ENCODE measurements around the gene RANBP10.

Gene RANBP10

GRCh38 chr16:67770346-67770991 lies 35.9 kb downstream of the RANBP10 start:
- ATAC-seq (ENCODE audit: low read depth): no peak
- no peak overlapping the region for H3K27ac ChIP-seq (ENCODE audit: poor library complexity, severe bottlenecking)
- TF ChIP-seq CTCF (IDR thresholded peaks at IDR 0.05; ENCODE audit: poor library complexity, severe bottlenecking): no peak
- peaks cover 11% of the 10 kb centered on the region; the same call in 1 of the 2 replicates for H3K36me3 ChIP-seq (ENCODE audit: low read depth)
- DNase-seq (ENCODE audit: low spot score): no peak
- H3K4me3 ChIP-seq (ENCODE audit: severe bottlenecking): no peak overlapping the region
- peaks cover 2% of the 10 kb centered on the region for H3K9me3 ChIP-seq (ENCODE audit: severe bottlenecking)
- H3K4me1 ChIP-seq (ENCODE audit: insufficient read depth, poor library complexity, severe bottlenecking): peaks cover 14% of the 10 kb centered on the region
- no peaks in the 10 kb centered on the region for H3K27me3 ChIP-seq (ENCODE audit: insufficient read depth, poor library complexity, severe bottlenecking)

- no peak for TF ChIP-seq CTCF (IDR thresholded peaks at IDR 0.05; ENCODE audit: poor library complexity, severe bottlenecking)
- ATAC-seq (ENCODE audit: low read depth): peak; percentile 61; the same call in 2 of the 3 replicates
- Histone ChIP-seq H3K4me3 (ENCODE audit: severe bottlenecking) (no peak overlapping the region), H3K27ac (ENCODE audit: poor library complexity, severe bottlenecking) (no peak overlapping the region), H3K4me1 (ENCODE audit: insufficient read depth, poor library complexity, severe bottlenecking) (peaks cover 14% of the 10 kb centered on the region), H3K27me3 (ENCODE audit: insufficient read depth, poor library complexity, severe bottlenecking) (no peaks in the 10 kb centered on the region), H3K9me3 (ENCODE audit: severe bottlenecking) (no peaks in the 10 kb centered on the region), H3K36me3 (ENCODE audit: low read depth) (peaks cover 11% of the 10 kb centered on the region; the same call in 1 of the 2 replicates)
- DNase-seq (ENCODE audit: low spot score): no peak
Measured at GRCh38 chr16:67767953-67768352, 38.4 kb downstream of the RANBP10 start.

GRCh38 chr16:67766291-67766690 lies 40.1 kb downstream of the RANBP10 start:
- Histone ChIP-seq H3K4me1 (ENCODE audit: insufficient read depth, poor library complexity, severe bottlenecking) (peaks cover 9% of the 10 kb centered on the region), H3K9me3 (ENCODE audit: severe bottlenecking) (no peaks in the 10 kb centered on the region), H3K36me3 (ENCODE audit: low read depth) (peaks cover 7% of the 10 kb centered on the region; the same call in 1 of the 2 replicates), H3K27ac (ENCODE audit: poor library complexity, severe bottlenecking) (no peak overlapping the region), H3K27me3 (ENCODE audit: insufficient read depth, poor library complexity, severe bottlenecking) (no peaks in the 10 kb centered on the region), H3K4me3 (ENCODE audit: severe bottlenecking) (no peak overlapping the region)
- no peak for DNase-seq (ENCODE audit: low spot score)
- ATAC-seq (ENCODE audit: low read depth): no peak
- TF ChIP-seq CTCF (IDR thresholded peaks at IDR 0.05; ENCODE audit: poor library complexity, severe bottlenecking): no peak

GRCh38 chr16:67764158-67764667 lies 42.1 kb downstream of the RANBP10 start:
- no peak overlapping the region for H3K27ac ChIP-seq (ENCODE audit: poor library complexity, severe bottlenecking)
- no peaks in the 10 kb centered on the region for H3K27me3 ChIP-seq (ENCODE audit: insufficient read depth, poor library complexity, severe bottlenecking)
- ATAC-seq (ENCODE audit: low read depth) (no peak), DNase-seq (ENCODE audit: low spot score) (no peak)
- no peaks in the 10 kb centered on the region for H3K36me3 ChIP-seq (ENCODE audit: low read depth)
- H3K4me1 ChIP-seq (ENCODE audit: insufficient read depth, poor library complexity, severe bottlenecking): peaks cover 9% of the 10 kb centered on the region
- H3K4me3 ChIP-seq (ENCODE audit: severe bottlenecking): no peak overlapping the region
- TF ChIP-seq CTCF (IDR thresholded peaks at IDR 0.05; ENCODE audit: poor library complexity, severe bottlenecking): no peak
- H3K9me3 ChIP-seq (ENCODE audit: severe bottlenecking): no peaks in the 10 kb centered on the region

- no peak for ATAC-seq (ENCODE audit: low read depth)
- peaks cover under 1% of the 10 kb centered on the region for H3K4me1 ChIP-seq (ENCODE audit: insufficient read depth, poor library complexity, severe bottlenecking)
- no peaks in the 10 kb centered on the region for H3K9me3 ChIP-seq (ENCODE audit: severe bottlenecking)
- no peak overlapping the region for H3K27ac ChIP-seq (ENCODE audit: poor library complexity, severe bottlenecking)
- no peaks in the 10 kb centered on the region for H3K36me3 ChIP-seq (ENCODE audit: low read depth)
- no peak for DNase-seq (ENCODE audit: low spot score)
- no peak overlapping the region for H3K4me3 ChIP-seq (ENCODE audit: severe bottlenecking)
- no peak for TF ChIP-seq CTCF (IDR thresholded peaks at IDR 0.05; ENCODE audit: poor library complexity, severe bottlenecking)
- no peaks in the 10 kb centered on the region for H3K27me3 ChIP-seq (ENCODE audit: insufficient read depth, poor library complexity, severe bottlenecking)
Measured at GRCh38 chr16:67763066-67763465, 43.3 kb downstream of the RANBP10 start.
